ENCODE measurements around the gene ZSCAN12. TPM values are rescaled to one million over a fixed set of nuclear protein-coding genes. Genes with fewer than 3 reads are reported as not detected.

The ZSCAN12 gene
- total RNA-seq, 1 experiment from 2014 or later, result 12.6 TPM

DNA sequence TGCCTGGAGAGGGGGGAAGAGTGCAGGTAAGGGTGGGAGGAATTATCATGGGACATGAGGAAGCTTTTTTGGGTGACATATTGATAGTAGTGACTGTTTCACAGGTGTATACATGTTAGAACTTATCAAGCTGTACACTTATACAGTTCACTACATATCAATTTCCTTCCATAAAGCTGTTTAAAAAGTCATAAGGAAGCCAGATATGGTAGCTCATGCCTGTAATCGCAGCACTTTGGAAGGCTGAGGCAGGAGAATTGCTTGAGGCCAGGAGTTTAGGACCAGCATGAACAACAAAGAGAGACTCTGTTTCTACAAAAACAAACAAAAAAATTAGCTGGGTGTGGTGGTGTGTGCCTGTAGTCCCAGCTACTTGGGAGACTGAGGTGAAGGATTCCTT is 21.7 kb downstream of the ZSCAN12 start:
- H2BK12ac ChIP-seq (ENCODE audit: insufficient read length, low read depth, low read length), result no peak overlapping the region
- H3T11ph ChIP-seq (ENCODE audit: low read length), result no peak overlapping the region
- H3K4me1 ChIP-seq (ENCODE audit: insufficient read depth, low read length), result no peaks in the 10 kb centered on the region
- H3K9ac ChIP-seq (ENCODE audit: extremely low read depth, insufficient read length, low read length), result no peak overlapping the region
- DNase-seq, result no peak
- H3K4ac ChIP-seq (ENCODE audit: low read depth, low read length), result no peak overlapping the region
- H2AFZ ChIP-seq (ENCODE audit: low read length), result no peak overlapping the region
- Mint-ChIP-seq H3K36me3 (ENCODE audit: insufficient read depth in 1 of 3, low read depth in 3 of 3) (peaks cover 26 to 39% (median 37%) of the 10 kb centered on the region in 3 experiments; a peak in 6 of 7 replicates), H3K27ac (peak overlapping the region in 1 of 3 experiments; percentile 48; a peak in 2 of 7 replicates), H3K4me1 (peaks cover 4 to 6% of the 10 kb centered on the region in 2 experiments), H3K9me3 (no peaks in the 10 kb centered on the region; a peak in 1 of 5 replicates), H3K27me3 (ENCODE audit: low read depth) (no peaks in the 10 kb centered on the region), H3K4me3 (no peak overlapping the region)
- no peaks in the 10 kb centered on the region for H3K79me2 ChIP-seq (ENCODE audit: insufficient read depth, low read length)
- no peak overlapping the region for H3K27ac ChIP-seq (ENCODE audit: insufficient read length, low read depth, low read length)
- no peaks in the 10 kb centered on the region for H3K79me1 ChIP-seq (ENCODE audit: insufficient read depth, low read depth, low read length, poor library complexity, severe bottlenecking)
- H3K14ac ChIP-seq (ENCODE audit: insufficient read depth, low read length), result no peak overlapping the region
- no peak overlapping the region for H3K23ac ChIP-seq (ENCODE audit: insufficient read length, low read depth, low read length)
- no peak overlapping the region for H2AK5ac ChIP-seq (ENCODE audit: insufficient read length, low read length)
- H2BK5ac ChIP-seq (ENCODE audit: insufficient read length, low read length), result no peak overlapping the region
- no peaks in the 10 kb centered on the region for H4K20me1 ChIP-seq (ENCODE audit: control insufficient read depth, insufficient read depth, insufficient read length)
- no peak overlapping the region for H4K5ac ChIP-seq (ENCODE audit: insufficient read length, low read depth, low read length)
- TF ChIP-seq, protein P1, sequence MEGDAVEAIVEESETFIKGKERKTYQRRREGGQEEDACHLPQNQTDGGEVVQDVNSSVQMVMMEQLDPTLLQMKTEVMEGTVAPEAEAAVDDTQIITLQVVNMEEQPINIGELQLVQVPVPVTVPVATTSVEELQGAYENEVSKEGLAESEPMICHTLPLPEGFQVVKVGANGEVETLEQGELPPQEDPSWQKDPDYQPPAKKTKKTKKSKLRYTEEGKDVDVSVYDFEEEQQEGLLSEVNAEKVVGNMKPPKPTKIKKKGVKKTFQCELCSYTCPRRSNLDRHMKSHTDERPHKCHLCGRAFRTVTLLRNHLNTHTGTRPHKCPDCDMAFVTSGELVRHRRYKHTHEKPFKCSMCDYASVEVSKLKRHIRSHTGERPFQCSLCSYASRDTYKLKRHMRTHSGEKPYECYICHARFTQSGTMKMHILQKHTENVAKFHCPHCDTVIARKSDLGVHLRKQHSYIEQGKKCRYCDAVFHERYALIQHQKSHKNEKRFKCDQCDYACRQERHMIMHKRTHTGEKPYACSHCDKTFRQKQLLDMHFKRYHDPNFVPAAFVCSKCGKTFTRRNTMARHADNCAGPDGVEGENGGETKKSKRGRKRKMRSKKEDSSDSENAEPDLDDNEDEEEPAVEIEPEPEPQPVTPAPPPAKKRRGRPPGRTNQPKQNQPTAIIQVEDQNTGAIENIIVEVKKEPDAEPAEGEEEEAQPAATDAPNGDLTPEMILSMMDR (conservative IDR thresholded peaks at IDR 0.05), result no peak
- no peaks in the 10 kb centered on the region for H3K27me3 ChIP-seq (ENCODE audit: insufficient read depth, low read length)
- H2BK20ac ChIP-seq (ENCODE audit: low read depth, low read length, poor library complexity, severe bottlenecking), result no peak overlapping the region
- peaks cover under 1% of the 10 kb centered on the region for H3K23me2 ChIP-seq (ENCODE audit: insufficient read length, low read depth, low read length, poor library complexity, severe bottlenecking)
- no peak overlapping the region for H3K18ac ChIP-seq (ENCODE audit: insufficient read length, low read depth, low read length)
- H3K4me2 ChIP-seq (ENCODE audit: insufficient read depth, insufficient read length, low read length), result no peak overlapping the region
- no peak overlapping the region for H4K8ac ChIP-seq (replicated peaks; ENCODE audit: insufficient read length, low read depth, low read length)
- H4K91ac ChIP-seq (ENCODE audit: insufficient read length, low read depth, low read length), result no peak overlapping the region
- no peak overlapping the region for H3K56ac ChIP-seq (ENCODE audit: insufficient read length, low read depth, low read length)
- H3K9me3 ChIP-seq (ENCODE audit: control insufficient read depth, low read depth, low read length), result no peaks in the 10 kb centered on the region
- no peak overlapping the region for H2BK15ac ChIP-seq (ENCODE audit: low read depth, low read length)
- WGBS (ENCODE audit: extremely low coverage, insufficient read length, low lambda C conversion rate), result no CpG with 5 or more reads among the region's 1 CpG
- H2BK120ac ChIP-seq (ENCODE audit: low read depth, low read length, poor library complexity, severe bottlenecking), result no peak overlapping the region

Measured in H9 (cell line).